HEK293T (cell line): ENCODE data around the gene TIMELESS.
"Not testable (repeated sequence)": the region's sequence is repeated elsewhere in the genome, so short reads cannot be mapped to it uniquely, and the experiment has no call there.

Source experiments
- ARNT ChIP-seq: fragments of 450-650 bp; IDR thresholded peaks from 2 replicates; pipeline ENCODE4 v1.6.1; 2017; ENCODE audit warnings: mild to moderate bottlenecking
- BHLHE40 ChIP-seq: fragments of 450-650 bp; IDR thresholded peaks from 2 replicates; pipeline ENCODE4 v1.6.1; 2016; ENCODE audit warnings: mild to moderate bottlenecking, moderate library complexity, borderline replicate concordance
- CTBP1 ChIP-seq: fragments of 450-650 bp; IDR thresholded peaks from 2 replicates; pipeline ENCODE4 v1.6.1; 2016; ENCODE audit warnings: borderline replicate concordance
- ELF4 ChIP-seq: fragments of 450-650 bp; IDR thresholded peaks from 2 replicates; pipeline ENCODE4 v1.6.1; 2017; ENCODE audit warnings: antibody characterized with exemption
- FOXA1 ChIP-seq: fragments of 450-650 bp; IDR thresholded peaks from 2 replicates; pipeline ENCODE4 v1.6.1; 2016; ENCODE audit warnings: mild to moderate bottlenecking
- FOXK2 ChIP-seq: fragments of 450-650 bp; IDR thresholded peaks from 2 replicates; pipeline ENCODE4 v1.6.1; 2016; ENCODE audit warnings: mild to moderate bottlenecking
- FOXM1 ChIP-seq: fragments of 450-650 bp; IDR thresholded peaks from 2 replicates; pipeline ENCODE4 v1.6.1; 2017; ENCODE audit warnings: mild to moderate bottlenecking, borderline replicate concordance
- HDGF ChIP-seq: fragments of 450-650 bp; IDR thresholded peaks from 2 replicates; pipeline ENCODE4 v1.6.1; 2017; ENCODE audit warnings: antibody characterized with exemption, borderline replicate concordance
- L3MBTL2 ChIP-seq: fragments of 450-650 bp; conservative IDR thresholded peaks from 2 replicates; pipeline ENCODE4 v1.6.1; 2016; ENCODE audit warnings: mild to moderate bottlenecking
- NFRKB ChIP-seq: fragments of 450-650 bp; IDR thresholded peaks from 2 replicates; pipeline ENCODE4 v1.6.1; 2016; ENCODE audit warnings: mild to moderate bottlenecking, moderate library complexity
- PKNOX1 ChIP-seq: fragments of 450-650 bp; IDR thresholded peaks from 2 replicates; pipeline ENCODE4 v1.6.1; 2016
- SP1 ChIP-seq: fragments of 450-650 bp; IDR thresholded peaks from 2 replicates; pipeline ENCODE4 v1.6.1; 2017
- SUZ12 ChIP-seq: fragments of 450-650 bp; IDR thresholded peaks from 2 replicates; pipeline ENCODE4 v1.6.1; 2016; ENCODE audit warnings: mild to moderate bottlenecking
- TARDBP ChIP-seq: fragments of 450-650 bp; IDR thresholded peaks from 2 replicates; pipeline ENCODE4 v1.6.1; 2016

- TF ChIP-seq SUZ12, SP1, TARDBP, FOXA1, CTBP1, PKNOX1, FOXM1, BHLHE40, HDGF, FOXK2, ELF4, ARNT, NFRKB, L3MBTL2: not testable (repeated sequence)
Measured at GRCh38 chr12:56494106-56494415, 44.8 kb upstream of the TIMELESS start.
